IMR-90 (cell line): ENCODE results near the gene ADAMTS17. TPM values are rescaled to one million over a fixed set of nuclear protein-coding genes. Genes with fewer than 3 reads are reported as not detected.

Source experiments
- ATAC-seq: fragments of 200-7000 bp; cut with Tn5 transposase; 2 replicates; pipeline ENCODE4 v1.9.1; 2020; ENCODE audit warnings: low read depth, mild to moderate bottlenecking, moderate library complexity
- BruUV-seq: library from RNA; stranded (reverse); fragments of 400-500 nt; replicated peaks from 2 replicates; lab custom pipeline; 2021; lab: Mats Ljungman, UMichigan
- CTCF ChIA-PET: fragments of 300-600 bp; formaldehyde crosslinking; extraction: SDS; loops from one replicate; lab custom pipeline; 2021; ENCODE audit warnings: antibody characterized with exemption; lab: Yijun Ruan, JAX
- POLR2A ChIA-PET: fragments of 300-600 bp; sonication (Branson Sonifier 250); formaldehyde crosslinking; loops from one replicate; lab custom pipeline; 2022; ENCODE audit warnings: antibody characterized with exemption; ENCODE audit not compliant: unreplicated experiment; lab: Charles Lee
- DNase-seq: peaks from one replicate; pipeline ENCODE4 v3.0.0; 2013
- H2AFZ ChIP-seq: replicated peaks from 2 replicates; pipeline ENCODE3; 2013; ENCODE audit warnings: low read length, mild to moderate bottlenecking; ENCODE audit not compliant: poor library complexity
- H2AK5ac ChIP-seq: 2 replicates; pipeline ENCODE4 v1.6.1; 2013; ENCODE audit warnings: low read depth, low read length, inconsistent platforms
- H2AK9ac ChIP-seq: replicated peaks from 2 replicates; pipeline ENCODE3; 2013; ENCODE audit warnings: mild to moderate bottlenecking, low read depth, low read length, moderate library complexity; ENCODE audit not compliant: poor library complexity
- H2BK120ac ChIP-seq: 2 replicates; pipeline ENCODE4 v1.6.1; 2013; ENCODE audit warnings: low read depth, low read length, inconsistent platforms
- H2BK15ac ChIP-seq: 3 replicates; pipeline ENCODE4 v1.6.1; 2013; ENCODE audit warnings: low read depth, low read length, inconsistent platforms
- H2BK20ac ChIP-seq: 2 replicates; pipeline ENCODE4 v1.6.1; 2013; ENCODE audit warnings: low read depth, mild to moderate bottlenecking, inconsistent platforms, low read length, moderate library complexity
- H2BK5ac ChIP-seq: 2 replicates; pipeline ENCODE4 v1.6.1; 2013; ENCODE audit warnings: mild to moderate bottlenecking, low read depth, low read length, inconsistent platforms; ENCODE audit not compliant: poor library complexity, severe bottlenecking
- H3K14ac ChIP-seq: replicated peaks from 2 replicates; pipeline ENCODE4 v1.6.1; 2013; ENCODE audit warnings: low read depth, low read length, inconsistent platforms
- H3K18ac ChIP-seq: 2 replicates; pipeline ENCODE4 v1.6.1; 2013; ENCODE audit warnings: low read depth, low read length, control low read depth
- H3K23ac ChIP-seq: 2 replicates; pipeline ENCODE4 v1.6.1; 2013; ENCODE audit warnings: low read depth, low read length, inconsistent platforms
- H3K27ac ChIP-seq: 2 replicates; pipeline ENCODE4 v1.5.1; 2013; ENCODE audit warnings: mild to moderate bottlenecking, control low read depth, low read length; ENCODE audit not compliant: insufficient read depth
- H3K27me3 ChIP-seq: 2 replicates; pipeline ENCODE4 v1.6.1; 2013; ENCODE audit warnings: low read length; ENCODE audit not compliant: control insufficient read depth, insufficient read depth
- H3K36me3 ChIP-seq: 2 replicates; pipeline ENCODE4 v1.6.1; 2013; ENCODE audit warnings: low read length, mixed read lengths; ENCODE audit not compliant: control insufficient read depth, insufficient read depth
- H3K4ac ChIP-seq: 2 replicates; pipeline ENCODE4 v1.6.1; 2013; ENCODE audit warnings: low read depth, low read length, inconsistent platforms
- H3K4me1 ChIP-seq: 2 replicates; pipeline ENCODE4 v1.6.1; 2013; ENCODE audit warnings: low read length, mixed read lengths; ENCODE audit not compliant: control insufficient read depth, insufficient read depth
- H3K4me2 ChIP-seq: 2 replicates; pipeline ENCODE4 v1.6.1; 2013; ENCODE audit warnings: low read depth, mild to moderate bottlenecking, control low read depth, low read length, moderate library complexity
- H3K4me3 ChIP-seq: 2 replicates; pipeline ENCODE4 v1.5.1; 2013; ENCODE audit warnings: low read depth, mild to moderate bottlenecking, control low read depth, low read length, moderate library complexity; ENCODE audit not compliant: insufficient read depth
- H3K56ac ChIP-seq: 2 replicates; pipeline ENCODE4 v1.6.1; 2013; ENCODE audit warnings: low read length, inconsistent platforms; ENCODE audit not compliant: insufficient read depth; ENCODE audit errors: extremely low read depth
- H3K79me1 ChIP-seq, 2 experiments: 2 replicates each; pipeline ENCODE4 v1.6.1; 2013; ENCODE audit warnings: low read length in 2 of 2, inconsistent platforms in 1 of 2, low read depth in 1 of 2
- H3K9ac ChIP-seq: 2 replicates; pipeline ENCODE4 v1.6.1; 2013; ENCODE audit warnings: low read depth, low read length, control low read depth
- H3K9me1 ChIP-seq: 2 replicates; pipeline ENCODE4 v1.6.1; 2013; ENCODE audit warnings: low read length, inconsistent platforms; ENCODE audit not compliant: insufficient read depth
- H3K9me3 ChIP-seq: 2 replicates; pipeline ENCODE4 v1.6.1; 2013; ENCODE audit warnings: low read length; ENCODE audit not compliant: control insufficient read depth, insufficient read depth
- H4K20me1 ChIP-seq: 2 replicates; pipeline ENCODE4 v1.6.1; 2013; ENCODE audit warnings: low read length, inconsistent platforms; ENCODE audit not compliant: insufficient read depth
- H4K5ac ChIP-seq: 2 replicates; pipeline ENCODE4 v1.6.1; 2013; ENCODE audit warnings: mild to moderate bottlenecking, low read depth, low read length, control low read depth
- H4K8ac ChIP-seq, 2 experiments: 2 replicates each; pipeline ENCODE4 v1.6.1; 2013; ENCODE audit warnings: low read depth in 2 of 2, low read length in 2 of 2, control low read depth in 1 of 2, inconsistent platforms in 1 of 2
- H4K91ac ChIP-seq: 2 replicates; pipeline ENCODE4 v1.6.1; 2013; ENCODE audit warnings: low read depth, low read length, inconsistent platforms; ENCODE audit not compliant: insufficient read depth
- BHLHE40 ChIP-seq: fragments of 150-350 bp; IDR thresholded peaks from 2 replicates; pipeline ENCODE4 v1.6.1; 2016; ENCODE audit warnings: mild to moderate bottlenecking, low read depth, low read length
- CEBPB ChIP-seq: IDR thresholded peaks from 2 replicates; pipeline ENCODE4 v1.6.1; 2012; ENCODE audit warnings: low read depth, low read length, improper control_type of control experiment
- CHD1 ChIP-seq: IDR thresholded peaks from 2 replicates; pipeline ENCODE4 v1.6.1; 2012; ENCODE audit warnings: low read depth, low read length, improper control_type of control experiment
- FOS ChIP-seq: fragments of 150-350 bp; IDR thresholded peaks from 2 replicates; pipeline ENCODE4 v1.6.1; 2016; ENCODE audit warnings: low read depth, low read length
- MAFK ChIP-seq: IDR thresholded peaks from 2 replicates; pipeline ENCODE4 v1.6.1; 2012; ENCODE audit warnings: low read depth, low read length, improper control_type of control experiment
- MAZ ChIP-seq: IDR thresholded peaks from 2 replicates; pipeline ENCODE4 v1.6.1; 2012; ENCODE audit warnings: low read depth, mild to moderate bottlenecking, low read length, improper control_type of control experiment, moderate library complexity, borderline replicate concordance
- MXI1 ChIP-seq: IDR thresholded peaks from 2 replicates; pipeline ENCODE4 v1.6.1; 2012; ENCODE audit warnings: low read depth, mild to moderate bottlenecking, low read length, moderate library complexity, borderline replicate concordance
- NFE2L2 ChIP-seq: fragments of 150-350 bp; IDR thresholded peaks from 2 replicates; pipeline ENCODE4 v1.6.1; 2016; ENCODE audit warnings: low read depth, mild to moderate bottlenecking, low read length
- POLR2A ChIP-seq: IDR thresholded peaks from 2 replicates; pipeline ENCODE4 v1.6.1; 2012; ENCODE audit warnings: mild to moderate bottlenecking, low read depth, low read length
- RAD21 ChIP-seq: IDR thresholded peaks from 2 replicates; pipeline ENCODE4 v1.6.1; 2012; ENCODE audit warnings: low read length, improper control_type of control experiment
- RCOR1 ChIP-seq: IDR thresholded peaks from 2 replicates; pipeline ENCODE4 v1.6.1; 2012; ENCODE audit warnings: mild to moderate bottlenecking, low read length, improper control_type of control experiment; ENCODE audit not compliant: insufficient replicate concordance
- RFX5 ChIP-seq: IDR thresholded peaks from 2 replicates; pipeline ENCODE4 v1.8.0; 2012; ENCODE audit warnings: low read depth, mild to moderate bottlenecking, low read length, moderate library complexity
- SMC3 ChIP-seq: fragments of 150-350 bp; IDR thresholded peaks from 2 replicates; pipeline ENCODE4 v1.6.1; 2016; ENCODE audit warnings: low read depth, mild to moderate bottlenecking, antibody characterized with exemption, low read length, moderate library complexity
- WGBS, 2 experiments: methylation state at CpG; one replicate each; pipeline versions ENCODE4 v1.1.5 to v1.1.7; 2013; ENCODE audit warnings: missing lambda C conversion rate in 2 of 2; ENCODE audit not compliant: insufficient read length in 1 of 2; ENCODE audit errors: extremely low coverage in 2 of 2; 5-methylcytosine and 5-hydroxymethylcytosine counted together
- dilution Hi-C: fragments of 300-500 bp; cut with HindIII; formaldehyde crosslinking; loops from one replicate; pipeline ENCODE4 v1.14.3; 2018; ENCODE audit warnings: low sequenced_read_pairs; ENCODE audit not compliant: unreplicated experiment
- in situ Hi-C: fragments of 300-500 bp; cut with MboI; formaldehyde crosslinking; loops from 3 replicates; pipeline ENCODE4 v1.14.3; 2019; ENCODE audit warnings: low sequenced_read_pairs, inconsistent platforms, mixed read lengths
- intact Hi-C: fragments of 100-400 bp; cut with micrococcal nuclease; formaldehyde crosslinking; loops from 2 replicates; pipeline ENCODE4 v1.10.0; 2022
- polyA plus RNA-seq, 3 experiments: library from polyadenylated mRNA; depleted of rRNA; stranded (reverse); fragments of >200 nt; gene quantifications; 2 replicates each; pipeline ENCODE4 v1.2.3, GENCODE V29; 2012; ENCODE audit warnings: low replicate concordance in 1 of 3
- total RNA-seq: library from RNA; depleted of rRNA; stranded (reverse); fragments of >200 nt; gene quantifications from 2 replicates; pipeline ENCODE4 v1.2.3, GENCODE V29; 2012
- TF ChIP-seq, protein P1 (sequence below): fragments of 150-350 bp; IDR thresholded peaks from 2 replicates; pipeline ENCODE4 v1.6.1; 2017; ENCODE audit warnings: mild to moderate bottlenecking, antibody characterized with exemption, low read length, low read depth
- TF ChIP-seq, protein P2 (sequence below): fragments of 150-350 bp; IDR thresholded peaks from 2 replicates; pipeline ENCODE4 v1.6.1; 2016; ENCODE audit warnings: low read depth, mild to moderate bottlenecking, low read length, moderate library complexity, borderline replicate concordance
- TF ChIP-seq, protein P3 (sequence below): conservative IDR thresholded peaks from 2 replicates; pipeline ENCODE4 v1.5.1; 2012; ENCODE audit warnings: mild to moderate bottlenecking, low read depth, low read length, improper control_type of control experiment

The ADAMTS17 gene
- total and polyA plus RNA-seq, 2 of the 4 experiments (the other 2 are of a cell fraction), result 0.03 TPM; not detected in 1

DNA sequence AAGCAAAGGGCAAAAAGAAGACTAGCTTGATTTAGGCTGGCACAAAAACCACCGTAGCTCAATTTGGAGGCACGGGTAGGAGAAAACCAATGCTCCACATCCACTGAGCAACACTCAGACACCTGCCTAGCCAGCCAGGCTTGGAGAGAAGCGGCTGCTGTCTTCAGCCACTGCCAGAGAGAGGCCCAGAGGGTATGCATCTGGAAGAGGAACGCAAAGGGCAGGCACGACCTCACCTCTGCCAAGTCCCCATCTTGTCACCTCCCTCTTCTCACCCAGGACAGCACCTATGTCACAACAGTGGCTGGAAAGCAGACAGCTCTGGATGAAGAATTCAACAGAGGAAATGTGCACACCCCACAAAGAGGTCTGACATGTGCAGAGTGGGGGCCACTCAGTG, 93.5 kb downstream of the ADAMTS17 start:
- dilution Hi-C loops, result no loop called here
- Histone ChIP-seq H3K23ac (no peak overlapping the region), H4K20me1 (no peaks in the 10 kb centered on the region), H3K18ac (no peak overlapping the region), H2BK15ac (no peak overlapping the region), H4K91ac (no peak overlapping the region), H4K8ac (no peak overlapping the region), H3K4ac (no peak overlapping the region), H3K4me3 (no peak overlapping the region), H2AK9ac (no peak overlapping the region), H2BK20ac (no peak overlapping the region), H2BK120ac (no peak overlapping the region), H3K4me2 (no peak overlapping the region), H3K36me3 (no peaks in the 10 kb centered on the region), H3K27ac (no peak overlapping the region), H3K14ac (no peak overlapping the region), H3K9ac (no peak overlapping the region), H3K56ac (no peak overlapping the region), H4K5ac (no peak overlapping the region), H2AK5ac (no peak overlapping the region), H3K79me1 (no peaks in the 10 kb centered on the region), H3K9me3 (peaks cover 45% of the 10 kb centered on the region), H3K27me3 (no peaks in the 10 kb centered on the region), H2AFZ (no peak overlapping the region), H3K4me1 (no peaks in the 10 kb centered on the region), H3K9me1 (no peaks in the 10 kb centered on the region), H2BK5ac (no peak overlapping the region)
- in situ Hi-C loops, result no loop called here
- DNase-seq (no peak), ATAC-seq (no peak)
- BruUV-seq, result no TSS peak
- ChIA-PET POLR2A (no interaction called here), CTCF (no interaction called here)
- TF ChIP-seq, protein P1, sequence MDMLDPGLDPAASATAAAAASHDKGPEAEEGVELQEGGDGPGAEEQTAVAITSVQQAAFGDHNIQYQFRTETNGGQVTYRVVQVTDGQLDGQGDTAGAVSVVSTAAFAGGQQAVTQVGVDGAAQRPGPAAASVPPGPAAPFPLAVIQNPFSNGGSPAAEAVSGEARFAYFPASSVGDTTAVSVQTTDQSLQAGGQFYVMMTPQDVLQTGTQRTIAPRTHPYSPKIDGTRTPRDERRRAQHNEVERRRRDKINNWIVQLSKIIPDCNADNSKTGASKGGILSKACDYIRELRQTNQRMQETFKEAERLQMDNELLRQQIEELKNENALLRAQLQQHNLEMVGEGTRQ, result no peak
- no peak for TF ChIP-seq BHLHE40
- TF ChIP-seq, protein P2, sequence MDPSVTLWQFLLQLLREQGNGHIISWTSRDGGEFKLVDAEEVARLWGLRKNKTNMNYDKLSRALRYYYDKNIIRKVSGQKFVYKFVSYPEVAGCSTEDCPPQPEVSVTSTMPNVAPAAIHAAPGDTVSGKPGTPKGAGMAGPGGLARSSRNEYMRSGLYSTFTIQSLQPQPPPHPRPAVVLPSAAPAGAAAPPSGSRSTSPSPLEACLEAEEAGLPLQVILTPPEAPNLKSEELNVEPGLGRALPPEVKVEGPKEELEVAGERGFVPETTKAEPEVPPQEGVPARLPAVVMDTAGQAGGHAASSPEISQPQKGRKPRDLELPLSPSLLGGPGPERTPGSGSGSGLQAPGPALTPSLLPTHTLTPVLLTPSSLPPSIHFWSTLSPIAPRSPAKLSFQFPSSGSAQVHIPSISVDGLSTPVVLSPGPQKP, result no peak
- TF ChIP-seq SMC3, result no peak
- no peak for TF ChIP-seq MXI1
- TF ChIP-seq MAFK, result no peak
- no peak for TF ChIP-seq RAD21
- no peak for TF ChIP-seq FOS
- TF ChIP-seq RCOR1, result no peak
- TF ChIP-seq MAZ, result no peak
- TF ChIP-seq POLR2A, result no peak
- TF ChIP-seq NFE2L2, result no peak
- TF ChIP-seq CEBPB, result no peak
- TF ChIP-seq CHD1, result no peak
- TF ChIP-seq, protein P3, sequence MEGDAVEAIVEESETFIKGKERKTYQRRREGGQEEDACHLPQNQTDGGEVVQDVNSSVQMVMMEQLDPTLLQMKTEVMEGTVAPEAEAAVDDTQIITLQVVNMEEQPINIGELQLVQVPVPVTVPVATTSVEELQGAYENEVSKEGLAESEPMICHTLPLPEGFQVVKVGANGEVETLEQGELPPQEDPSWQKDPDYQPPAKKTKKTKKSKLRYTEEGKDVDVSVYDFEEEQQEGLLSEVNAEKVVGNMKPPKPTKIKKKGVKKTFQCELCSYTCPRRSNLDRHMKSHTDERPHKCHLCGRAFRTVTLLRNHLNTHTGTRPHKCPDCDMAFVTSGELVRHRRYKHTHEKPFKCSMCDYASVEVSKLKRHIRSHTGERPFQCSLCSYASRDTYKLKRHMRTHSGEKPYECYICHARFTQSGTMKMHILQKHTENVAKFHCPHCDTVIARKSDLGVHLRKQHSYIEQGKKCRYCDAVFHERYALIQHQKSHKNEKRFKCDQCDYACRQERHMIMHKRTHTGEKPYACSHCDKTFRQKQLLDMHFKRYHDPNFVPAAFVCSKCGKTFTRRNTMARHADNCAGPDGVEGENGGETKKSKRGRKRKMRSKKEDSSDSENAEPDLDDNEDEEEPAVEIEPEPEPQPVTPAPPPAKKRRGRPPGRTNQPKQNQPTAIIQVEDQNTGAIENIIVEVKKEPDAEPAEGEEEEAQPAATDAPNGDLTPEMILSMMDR, result no peak
- no peak for TF ChIP-seq RFX5
- intact Hi-C loops, result no loop called here
- whole genome bisulfite sequencing, 2 experiments, result 17% methylated on average over 1 of the region's 5 CpGs; no CpG with 5 or more reads in 1 of the 2 experiments
